ENCODE measurements around the gene ATP13A4.

DNA sequence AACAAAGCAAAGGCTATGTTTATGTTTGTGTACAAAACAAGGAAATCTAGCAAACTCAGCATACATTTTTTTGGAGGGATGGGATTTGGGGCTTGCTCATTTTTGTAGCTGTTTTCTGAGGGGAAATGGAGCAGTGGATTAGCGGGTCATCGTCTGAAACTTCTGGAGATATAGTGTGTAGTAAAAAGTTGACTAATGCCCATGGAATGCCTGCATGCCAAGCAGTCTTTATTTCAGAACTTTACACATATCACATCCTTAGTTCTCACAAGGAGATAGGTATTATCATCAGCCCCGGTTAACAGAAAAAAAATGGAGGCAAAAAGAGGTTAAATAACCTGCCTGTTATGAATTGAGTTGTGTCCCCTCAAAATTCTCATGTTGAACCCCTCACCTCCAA, 47.1 kb downstream of the ATP13A4 start:
- TF ChIP-seq, protein P1, sequence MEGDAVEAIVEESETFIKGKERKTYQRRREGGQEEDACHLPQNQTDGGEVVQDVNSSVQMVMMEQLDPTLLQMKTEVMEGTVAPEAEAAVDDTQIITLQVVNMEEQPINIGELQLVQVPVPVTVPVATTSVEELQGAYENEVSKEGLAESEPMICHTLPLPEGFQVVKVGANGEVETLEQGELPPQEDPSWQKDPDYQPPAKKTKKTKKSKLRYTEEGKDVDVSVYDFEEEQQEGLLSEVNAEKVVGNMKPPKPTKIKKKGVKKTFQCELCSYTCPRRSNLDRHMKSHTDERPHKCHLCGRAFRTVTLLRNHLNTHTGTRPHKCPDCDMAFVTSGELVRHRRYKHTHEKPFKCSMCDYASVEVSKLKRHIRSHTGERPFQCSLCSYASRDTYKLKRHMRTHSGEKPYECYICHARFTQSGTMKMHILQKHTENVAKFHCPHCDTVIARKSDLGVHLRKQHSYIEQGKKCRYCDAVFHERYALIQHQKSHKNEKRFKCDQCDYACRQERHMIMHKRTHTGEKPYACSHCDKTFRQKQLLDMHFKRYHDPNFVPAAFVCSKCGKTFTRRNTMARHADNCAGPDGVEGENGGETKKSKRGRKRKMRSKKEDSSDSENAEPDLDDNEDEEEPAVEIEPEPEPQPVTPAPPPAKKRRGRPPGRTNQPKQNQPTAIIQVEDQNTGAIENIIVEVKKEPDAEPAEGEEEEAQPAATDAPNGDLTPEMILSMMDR (IDR thresholded peaks at IDR 0.05): no peak
- TF ChIP-seq POLR2AphosphoS5 (IDR thresholded peaks at IDR 0.05): no peak
- TF ChIP-seq POLR2A (IDR thresholded peaks at IDR 0.05): no peak
